Common myeloid progenitor, CD34-positive (primary cell): ENCODE results near the gene CNKSR3. TPM values are rescaled to one million over a fixed set of nuclear protein-coding genes. Genes with fewer than 3 reads are reported as not detected.

ENCODE experiments used
- CTCF ChIA-PET: fragments of 350-600 bp; sonication (Branson Sonifier 250); formaldehyde crosslinking; loops from one replicate; lab custom pipeline; 2021; ENCODE audit warnings: antibody characterized with exemption; lab: Charles Lee
- POLR2A ChIA-PET: fragments of 350-600 bp; sonication (Branson Sonifier 250); formaldehyde crosslinking; loops from one replicate; lab custom pipeline; 2021; ENCODE audit warnings: antibody characterized with exemption; lab: Charles Lee
- DNase-seq, 3 donors: peaks; one replicate each; pipeline versions ENCODE4 v3.0.0 to v3.0.0-alpha.2; 2013
- H3K27ac ChIP-seq, 2 experiments: 1 replicate in 1 of 2; 2 replicates in 1 of 2; pipeline ENCODE4 v1.7.0; 2013; ENCODE audit warnings: inconsistent platforms in 2 of 2, low read length in 2 of 2, mild to moderate bottlenecking in 2 of 2, low read depth in 1 of 2, moderate library complexity in 1 of 2; ENCODE audit not compliant: severe bottlenecking in 2 of 2, insufficient read depth in 1 of 2, poor library complexity in 1 of 2
- H3K27me3 ChIP-seq, 5 experiments: replicated peaks in 2 of 5; 1 replicate in 3 of 5; 2 replicates in 2 of 5; pipeline versions ENCODE4 v1.6.1 to v1.7.0; 2013; ENCODE audit warnings: low read length in 4 of 5, mild to moderate bottlenecking in 2 of 5, moderate library complexity in 2 of 5, inconsistent platforms in 1 of 5; ENCODE audit not compliant: insufficient read depth in 5 of 5, control insufficient read depth in 4 of 5
- H3K36me3 ChIP-seq, 4 experiments: 1 replicate in 2 of 4; 2 replicates in 2 of 4; pipeline versions ENCODE4 v1.6.1 to v1.7.0; 2013; ENCODE audit warnings: low read length in 3 of 4, control low read depth in 1 of 4, mild to moderate bottlenecking in 1 of 4; ENCODE audit not compliant: control insufficient read depth in 4 of 4, insufficient read depth in 4 of 4
- H3K4me1 ChIP-seq, 4 experiments: 1 replicate in 3 of 4; 2 replicates in 1 of 4; pipeline versions ENCODE4 v1.6.1 to v1.7.1; 2013; ENCODE audit warnings: low read length in 3 of 4, mild to moderate bottlenecking in 3 of 4, control low read depth in 1 of 4, inconsistent platforms in 1 of 4, moderate library complexity in 1 of 4; ENCODE audit not compliant: control insufficient read depth in 4 of 4, insufficient read depth in 4 of 4; ENCODE audit errors: control extremely low read depth in 1 of 4
- H3K4me3 ChIP-seq, 7 experiments: 1 replicate in 4 of 7; 2 replicates in 3 of 7; pipeline versions ENCODE4 v1.5.1 to v1.7.0; 2013; ENCODE audit warnings: mild to moderate bottlenecking in 7 of 7, low read length in 6 of 7, moderate library complexity in 6 of 7, inconsistent platforms in 2 of 7, low read depth in 2 of 7, control low read depth in 1 of 7; ENCODE audit not compliant: insufficient read depth in 4 of 7, control insufficient read depth in 1 of 7; ENCODE audit errors: extremely low read depth in 1 of 7
- H3K9me3 ChIP-seq, 5 experiments: 1 replicate in 4 of 5; 2 replicates in 1 of 5; pipeline versions ENCODE4 v1.6.1 to v1.7.1; 2013; ENCODE audit warnings: low read length in 4 of 5, mild to moderate bottlenecking in 2 of 5, inconsistent platforms in 1 of 5, low read depth in 1 of 5, moderate library complexity in 1 of 5; ENCODE audit not compliant: control insufficient read depth in 4 of 5, insufficient read depth in 2 of 5; ENCODE audit errors: control extremely low read depth in 1 of 5
- WGBS: methylation state at CpG from one replicate; pipeline ENCODE4 v1.1.5; 2013; ENCODE audit not compliant: insufficient coverage; 5-methylcytosine and 5-hydroxymethylcytosine counted together
- polyA plus RNA-seq: library from polyadenylated mRNA; unstranded; fragments of 120-200 nt; gene quantifications from one replicate; pipeline ENCODE4 v1.2.1, GENCODE V29; 2013

CNKSR3 gene
- polyA plus RNA-seq, result 9.3 TPM

- Histone ChIP-seq H3K36me3 (no peaks in the 10 kb centered on the region), H3K4me3 (peak within 1 kb of the TSS; percentile 67 to 88 (median 85)), H3K27me3 (no peaks in the 10 kb centered on the region), H3K9me3 (no peaks in the 10 kb centered on the region), H3K4me1 (peaks cover 12 to 34% (median 19%) of the 10 kb centered on the region in 4 experiments), H3K27ac (peak within 1 kb of the TSS in 1 of 2 experiments; percentile 66)
- DNase-seq, result peak; percentile 84 to 92 (median 90)
- WGBS, result 0% methylated on average over 78 of the region's 86 CpGs
- POLR2A ChIA-PET, result interaction anchor here (0.8 kb wide), 1 partner anchor 155 kb away, joined by 6 read pairs; no protein-coding TSS in a partner anchor
- CTCF ChIA-PET, result interaction anchor here (0.7 to 5.1 kb wide), 4 partner anchors 11 to 352 kb away, joined by 3 to 24 read pairs (median 9); no protein-coding TSS in a partner anchor
Observed at GRCh38 chr6:154510144-154510905, at the start of gene CNKSR3. Gene CNKSR3 (minus strand): TSS chr6:154510685. CDS start chr6:154510114, 571 bp downstream.

GRCh38 chr6:154558984-154559383 is 48.5 kb upstream of the CNKSR3 start:
- Histone ChIP-seq H3K27me3 (no peaks in the 10 kb centered on the region), H3K36me3 (no peaks in the 10 kb centered on the region), H3K27ac (no peak overlapping the region), H3K4me3 (no peak overlapping the region), H3K9me3 (peaks cover 0 to 4% (median 2%) of the 10 kb centered on the region in 5 experiments), H3K4me1 (no peaks in the 10 kb centered on the region)
- CTCF ChIA-PET, result no interaction called here
- WGBS, result 98% methylated on average over 4 of the region's 5 CpGs
- POLR2A ChIA-PET, result no interaction called here
- no peak for DNase-seq

GRCh38 chr6:154558513-154558912 is 48.0 kb upstream of the CNKSR3 start:
- no peak overlapping the region for H3K4me3 ChIP-seq
- no peak for DNase-seq
- CTCF ChIA-PET, result no interaction called here
- peaks cover 0 to 4% (median 2%) of the 10 kb centered on the region in 5 experiments for H3K9me3 ChIP-seq
- H3K27ac ChIP-seq, result no peak overlapping the region
- POLR2A ChIA-PET, result interaction anchor here (0.6 kb wide), 2 partner anchors 160 to 1454 kb away, joined by 4 read pairs; no protein-coding TSS in a partner anchor
- H3K36me3 ChIP-seq, result no peaks in the 10 kb centered on the region
- H3K4me1 ChIP-seq, result no peaks in the 10 kb centered on the region
- H3K27me3 ChIP-seq, result no peaks in the 10 kb centered on the region
- 94% methylated on average over 5 of the region's 6 CpGs for WGBS

GRCh38 chr6:154555073-154555677 is 44.7 kb upstream of the CNKSR3 start:
- WGBS, result 100% methylated on average over 2 of the region's 7 CpGs
- no peak for DNase-seq
- CTCF ChIA-PET, result interaction anchor here (1.0 kb wide), 1 partner anchor 21 kb away, joined by 3 read pairs; no protein-coding TSS in a partner anchor

GRCh38 chr6:154554491-154554890 is 44.0 kb upstream of the CNKSR3 start:
- CTCF ChIA-PET, result interaction anchor here (1.0 kb wide), 1 partner anchor 20 kb away, joined by 3 read pairs; no protein-coding TSS in a partner anchor
- no peaks in the 10 kb centered on the region for H3K9me3 ChIP-seq
- WGBS, result 98% methylated on average over 5 of the region's 6 CpGs
- POLR2A ChIA-PET, result no interaction called here
- H3K36me3 ChIP-seq, result no peaks in the 10 kb centered on the region
- no peaks in the 10 kb centered on the region for H3K27me3 ChIP-seq
- H3K27ac ChIP-seq, result no peak overlapping the region
- DNase-seq, result no peak
- H3K4me3 ChIP-seq, result no peak overlapping the region
- H3K4me1 ChIP-seq, result no peaks in the 10 kb centered on the region

More at GRCh38 chr6:154555073-154555677, 44.7 kb upstream of the CNKSR3 start:
- POLR2A ChIA-PET, result no interaction called here
- Histone ChIP-seq H3K27ac (no peak overlapping the region), H3K9me3 (no peaks in the 10 kb centered on the region), H3K4me1 (no peaks in the 10 kb centered on the region), H3K4me3 (no peak overlapping the region), H3K27me3 (no peaks in the 10 kb centered on the region), H3K36me3 (no peaks in the 10 kb centered on the region)

GRCh38 chr6:154550779-154551178 is 40.3 kb upstream of the CNKSR3 start:
- Histone ChIP-seq H3K9me3 (no peaks in the 10 kb centered on the region), H3K4me3 (no peak overlapping the region), H3K36me3 (no peaks in the 10 kb centered on the region), H3K27ac (no peak overlapping the region), H3K4me1 (no peaks in the 10 kb centered on the region), H3K27me3 (no peaks in the 10 kb centered on the region)
- ChIA-PET CTCF (interaction anchor here (1.3 kb wide), 1 partner anchor 24 kb away, joined by 5 read pairs; no protein-coding TSS in a partner anchor), POLR2A (no interaction called here)
- DNase-seq, result no peak

GRCh38 chr6:154549179-154549578 is 38.7 kb upstream of the CNKSR3 start:
- Histone ChIP-seq H3K9me3 (no peaks in the 10 kb centered on the region), H3K27me3 (no peaks in the 10 kb centered on the region), H3K36me3 (no peaks in the 10 kb centered on the region), H3K27ac (no peak overlapping the region), H3K4me3 (no peak overlapping the region), H3K4me1 (no peaks in the 10 kb centered on the region)
- 97% methylated on average over 5 of the region's 6 CpGs for WGBS
- POLR2A ChIA-PET, result no interaction called here
- DNase-seq, result no peak
- CTCF ChIA-PET, result no interaction called here
